Mammary epithelial cell (primary cell): ENCODE data around the gene ENTHD1.

ENCODE experiments used
- CTCF ChIP-seq, 2 donors: IDR thresholded peaks in 1 of 2; conservative IDR thresholded peaks in 1 of 2; 2 replicates each; pipeline ENCODE4 v1.5.1; 2011 to 2012; ENCODE audit warnings: inconsistent platforms in 2 of 2, low read length in 2 of 2, mild to moderate bottlenecking in 2 of 2, control low read depth in 1 of 2, low read depth in 1 of 2; ENCODE audit not compliant: insufficient read depth in 1 of 2; ENCODE audit errors: extremely low read depth in 1 of 2
- EZH2 ChIP-seq: IDR thresholded peaks from 2 replicates; pipeline ENCODE4 v1.6.1; 2012; ENCODE audit warnings: low read length, inconsistent platforms, borderline replicate concordance

- TF ChIP-seq CTCF (conservative IDR thresholded peaks at IDR 0.05 in 1 of 2, IDR thresholded peaks at IDR 0.05 in 1 of 2; ENCODE audit: extremely low read depth in 1 of 2, insufficient read depth in 1 of 2, low read depth in 1 of 2, low read length in 2 of 2) (no peak), EZH2 (no peak)
These were observed 46.3 kb upstream of the ENTHD1 start for GRCh38 chr22:39939830-39940229.
